SU-DHL-6 (cell line): ENCODE data around the gene CPAMD8.
"Not testable (repeated sequence)": the region's sequence is repeated elsewhere in the genome, so short reads cannot be mapped to it uniquely, and the experiment has no call there.

Experiments
- H2AFZ ChIP-seq: fragments of 200-600 bp; sonication (generic); 2 replicates; pipeline ENCODE4 v1.6.1; 2014; ENCODE audit warnings: low read depth, mild to moderate bottlenecking, moderate library complexity, mixed read lengths, antibody characterized with exemption, low read length; ENCODE audit not compliant: severe bottlenecking
- H3F3A ChIP-seq: fragments of 200-600 bp; shearing (Covaris generic); 2 replicates; pipeline ENCODE4 v1.6.0; 2016; ENCODE audit warnings: antibody characterized with exemption, mild to moderate bottlenecking; ENCODE audit not compliant: insufficient read depth
- H3K27ac ChIP-seq: fragments of 200-600 bp; sonication (generic); 2 replicates; pipeline ENCODE4 v1.5.1; 2016; ENCODE audit warnings: low read depth, mild to moderate bottlenecking, low read length, moderate library complexity, mixed read lengths
- H3K27me3 ChIP-seq: fragments of 200-600 bp; sonication (generic), shearing (Covaris generic); 2 replicates; pipeline ENCODE4 v1.6.0; 2014; ENCODE audit warnings: mild to moderate bottlenecking, low read length
- H3K36me3 ChIP-seq: fragments of 200-600 bp; sonication (generic); 2 replicates; pipeline ENCODE4 v1.6.1; 2014; ENCODE audit warnings: mild to moderate bottlenecking, low read length, mixed read lengths
- H3K4me2 ChIP-seq: fragments of 300-600, 200-600 bp; shearing (Covaris generic), sonication (generic); 2 replicates; pipeline ENCODE4 v1.6.0; 2014; ENCODE audit warnings: low read length, low read depth, mild to moderate bottlenecking; ENCODE audit not compliant: poor library complexity, severe bottlenecking
- H3K4me3 ChIP-seq: fragments of 200-600 bp; sonication (generic); 2 replicates; pipeline ENCODE4 v1.5.1; 2014; ENCODE audit warnings: antibody characterized with exemption, low read length, mild to moderate bottlenecking, mixed read lengths; ENCODE audit not compliant: insufficient read depth, poor library complexity, severe bottlenecking
- H3K79me2 ChIP-seq: fragments of 200-600 bp; sonication (generic); 2 replicates; pipeline ENCODE4 v1.6.1; 2014; ENCODE audit warnings: mild to moderate bottlenecking, low read length, moderate library complexity; ENCODE audit not compliant: insufficient read depth
- H3K9ac ChIP-seq: fragments of 200-600 bp; sonication (generic); 2 replicates; pipeline ENCODE4 v1.7.0; 2014; ENCODE audit warnings: mild to moderate bottlenecking, low read length
- H3K9me2 ChIP-seq: fragments of 200-600 bp; sonication (generic); replicated peaks from 2 replicates; pipeline ENCODE4 v1.6.1; 2014; ENCODE audit warnings: low read length; ENCODE audit not compliant: insufficient read depth
- H3K9me3 ChIP-seq: fragments of 200-600 bp; sonication (generic); 2 replicates; pipeline ENCODE4 v1.6.1; 2014; ENCODE audit warnings: low read length, mixed read lengths; ENCODE audit not compliant: insufficient read depth
- H4K20me1 ChIP-seq: fragments of 200-600 bp; sonication (generic); 2 replicates; pipeline ENCODE4 v1.6.1; 2014; ENCODE audit warnings: low read depth, mild to moderate bottlenecking, antibody characterized with exemption, low read length, moderate library complexity, mixed read lengths
- EZH2phosphoT487 ChIP-seq: fragments of 200-600 bp; sonication (generic), shearing (Covaris generic); conservative IDR thresholded peaks from 2 replicates; pipeline ENCODE4 v1.6.1; 2018; ENCODE audit warnings: mild to moderate bottlenecking, antibody characterized with exemption, low read length, moderate library complexity, mixed read lengths
- TF ChIP-seq, protein P1 (sequence below): fragments of 200-600 bp; sonication (generic); IDR thresholded peaks from one replicate; pipeline ENCODE4 v1.5.1; 2017; ENCODE audit warnings: antibody characterized with exemption, mild to moderate bottlenecking, low read length, moderate library complexity; ENCODE audit not compliant: insufficient read depth, poor library complexity, severe bottlenecking

The CPAMD8 gene

DNA sequence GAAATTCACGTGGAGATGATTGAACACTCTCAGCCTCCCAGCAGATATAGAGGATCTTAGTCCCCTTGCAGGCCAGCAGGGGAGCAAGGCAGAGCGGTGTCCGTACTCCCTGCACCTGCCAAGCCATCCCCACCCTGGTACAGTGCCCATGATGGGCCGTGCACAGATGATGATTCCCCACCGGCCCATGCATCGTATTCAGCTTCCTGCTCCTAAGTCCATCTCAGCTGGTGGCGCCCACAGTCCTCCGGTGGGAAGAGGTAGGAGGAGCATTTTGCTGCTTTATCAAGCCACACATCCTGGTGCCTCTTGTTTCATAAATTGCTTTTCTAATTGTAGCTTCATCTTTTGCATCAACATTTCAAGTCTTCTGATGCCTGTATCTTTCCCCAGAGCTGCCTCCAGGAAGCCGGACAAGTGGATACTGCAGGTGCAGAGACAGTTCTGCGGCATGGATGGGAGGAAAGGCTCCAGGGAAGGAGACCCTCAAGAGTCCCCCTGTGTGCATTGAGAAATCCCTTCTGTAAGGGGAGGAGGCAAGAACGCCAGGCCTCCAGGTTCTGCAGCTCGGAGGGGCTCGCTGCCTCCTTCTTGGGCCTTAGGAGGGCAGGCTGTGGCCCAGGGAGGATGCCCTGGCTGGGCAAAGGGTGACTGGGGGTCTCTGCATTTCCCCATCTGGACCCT is 82.5 kb downstream of the CPAMD8 start:
- H3K27ac ChIP-seq: no peak overlapping the region
- H3K4me2 ChIP-seq: no peak overlapping the region
- no peaks in the 10 kb centered on the region for H3K9me2 ChIP-seq
- no peak overlapping the region for H3K4me3 ChIP-seq
- H2AFZ ChIP-seq: no peak overlapping the region
- H3K9ac ChIP-seq: no peak overlapping the region
- TF ChIP-seq EZH2phosphoT487: no peak
- TF ChIP-seq, protein P1, sequence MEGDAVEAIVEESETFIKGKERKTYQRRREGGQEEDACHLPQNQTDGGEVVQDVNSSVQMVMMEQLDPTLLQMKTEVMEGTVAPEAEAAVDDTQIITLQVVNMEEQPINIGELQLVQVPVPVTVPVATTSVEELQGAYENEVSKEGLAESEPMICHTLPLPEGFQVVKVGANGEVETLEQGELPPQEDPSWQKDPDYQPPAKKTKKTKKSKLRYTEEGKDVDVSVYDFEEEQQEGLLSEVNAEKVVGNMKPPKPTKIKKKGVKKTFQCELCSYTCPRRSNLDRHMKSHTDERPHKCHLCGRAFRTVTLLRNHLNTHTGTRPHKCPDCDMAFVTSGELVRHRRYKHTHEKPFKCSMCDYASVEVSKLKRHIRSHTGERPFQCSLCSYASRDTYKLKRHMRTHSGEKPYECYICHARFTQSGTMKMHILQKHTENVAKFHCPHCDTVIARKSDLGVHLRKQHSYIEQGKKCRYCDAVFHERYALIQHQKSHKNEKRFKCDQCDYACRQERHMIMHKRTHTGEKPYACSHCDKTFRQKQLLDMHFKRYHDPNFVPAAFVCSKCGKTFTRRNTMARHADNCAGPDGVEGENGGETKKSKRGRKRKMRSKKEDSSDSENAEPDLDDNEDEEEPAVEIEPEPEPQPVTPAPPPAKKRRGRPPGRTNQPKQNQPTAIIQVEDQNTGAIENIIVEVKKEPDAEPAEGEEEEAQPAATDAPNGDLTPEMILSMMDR: no peak
- H3K36me3 ChIP-seq: no peaks in the 10 kb centered on the region
- H3F3A ChIP-seq: no peaks in the 10 kb centered on the region
- H3K27me3 ChIP-seq: no peaks in the 10 kb centered on the region
- H4K20me1 ChIP-seq: no peaks in the 10 kb centered on the region
- H3K79me2 ChIP-seq: no peaks in the 10 kb centered on the region
- H3K9me3 ChIP-seq: no peaks in the 10 kb centered on the region

- not testable (repeated sequence) for H3K27me3 ChIP-seq, H3K79me2 ChIP-seq, H2AFZ ChIP-seq, H3K27ac ChIP-seq, H3K4me3 ChIP-seq, H3K9me2 ChIP-seq, H3K4me2 ChIP-seq, H3K9me3 ChIP-seq, H3K9ac ChIP-seq, H4K20me1 ChIP-seq, H3F3A ChIP-seq, H3K36me3 ChIP-seq
These were observed 83.5 kb downstream of the CPAMD8 start for GRCh38 chr19:16943090-16943489.

- Histone ChIP-seq H3K27ac (no peak overlapping the region), H3K4me3 (no peak overlapping the region), H3K79me2 (no peaks in the 10 kb centered on the region), H3K9me2 (no peaks in the 10 kb centered on the region), H2AFZ (no peak overlapping the region), H3K9ac (no peak overlapping the region), H3K4me2 (no peak overlapping the region), H4K20me1 (no peaks in the 10 kb centered on the region), H3F3A (no peaks in the 10 kb centered on the region), H3K36me3 (no peaks in the 10 kb centered on the region), H3K9me3 (no peaks in the 10 kb centered on the region), H3K27me3 (no peaks in the 10 kb centered on the region)
- no peak for TF ChIP-seq EZH2phosphoT487
- TF ChIP-seq, protein P1: no peak
These were observed 84.0 kb downstream of the CPAMD8 start for GRCh38 chr19:16942583-16942982.

DNA sequence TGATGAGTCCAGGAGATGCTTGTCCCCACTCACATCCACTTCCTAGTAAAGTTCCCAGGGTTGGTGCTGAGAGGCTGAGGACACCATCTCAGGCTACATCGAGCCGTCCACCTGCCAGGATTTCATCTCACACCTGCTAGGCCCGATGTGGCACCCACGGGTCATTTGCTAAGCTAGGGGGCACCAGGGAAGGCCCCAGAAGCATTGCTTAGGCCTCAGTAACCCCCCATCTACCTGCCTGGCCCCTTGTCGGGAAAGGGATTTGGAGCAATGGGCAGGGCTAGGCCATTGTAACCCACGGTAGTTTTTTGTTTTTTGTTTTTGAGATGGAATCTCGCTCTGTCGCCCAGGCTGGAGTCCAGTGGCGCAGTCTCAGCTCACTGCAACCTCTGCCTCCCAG is 86.0 kb downstream of the CPAMD8 start:
- Histone ChIP-seq H3K4me2 (no peak overlapping the region), H3K9ac (no peak overlapping the region), H3K9me3 (0 out of 2 replicates have a peak, but pooled peaks cover under 1% of the 10 kb centered on the region), H3K79me2 (no peaks in the 10 kb centered on the region), H3K27ac (no peak overlapping the region), H4K20me1 (no peaks in the 10 kb centered on the region), H3F3A (no peaks in the 10 kb centered on the region), H2AFZ (no peak overlapping the region), H3K9me2 (no peaks in the 10 kb centered on the region), H3K27me3 (no peaks in the 10 kb centered on the region), H3K36me3 (no peaks in the 10 kb centered on the region), H3K4me3 (no peak overlapping the region)
- TF ChIP-seq, protein P1: no peak
- no peak for TF ChIP-seq EZH2phosphoT487

DNA sequence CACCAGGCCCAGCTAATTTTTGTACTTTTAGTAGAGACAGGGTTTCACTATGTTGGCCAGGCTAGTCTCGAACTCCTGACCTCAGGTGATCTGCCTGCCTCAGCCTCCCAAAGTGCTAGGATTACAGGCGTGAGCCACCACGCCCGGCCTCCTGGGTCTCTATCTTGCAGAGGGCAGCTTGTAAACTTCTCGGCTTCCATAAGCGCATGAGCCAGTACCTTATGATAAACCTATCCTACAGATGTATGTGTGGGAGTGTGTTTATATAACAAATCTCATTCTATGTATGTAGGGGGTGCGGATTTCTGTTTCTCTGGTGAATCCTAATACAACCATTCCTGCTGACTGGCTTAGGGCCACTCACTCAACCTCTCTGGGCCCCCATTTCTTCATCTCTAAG is 86.5 kb downstream of the CPAMD8 start:
- H3K4me3 ChIP-seq, H3K9me2 ChIP-seq, H3K36me3 ChIP-seq, H3K79me2 ChIP-seq, H3K4me2 ChIP-seq, H4K20me1 ChIP-seq, H3K27me3 ChIP-seq, H3K9me3 ChIP-seq, H2AFZ ChIP-seq, H3K9ac ChIP-seq, H3K27ac ChIP-seq, H3F3A ChIP-seq: not testable (repeated sequence)
